Measurements from ENCODE around the gene ZFX.

DNA sequence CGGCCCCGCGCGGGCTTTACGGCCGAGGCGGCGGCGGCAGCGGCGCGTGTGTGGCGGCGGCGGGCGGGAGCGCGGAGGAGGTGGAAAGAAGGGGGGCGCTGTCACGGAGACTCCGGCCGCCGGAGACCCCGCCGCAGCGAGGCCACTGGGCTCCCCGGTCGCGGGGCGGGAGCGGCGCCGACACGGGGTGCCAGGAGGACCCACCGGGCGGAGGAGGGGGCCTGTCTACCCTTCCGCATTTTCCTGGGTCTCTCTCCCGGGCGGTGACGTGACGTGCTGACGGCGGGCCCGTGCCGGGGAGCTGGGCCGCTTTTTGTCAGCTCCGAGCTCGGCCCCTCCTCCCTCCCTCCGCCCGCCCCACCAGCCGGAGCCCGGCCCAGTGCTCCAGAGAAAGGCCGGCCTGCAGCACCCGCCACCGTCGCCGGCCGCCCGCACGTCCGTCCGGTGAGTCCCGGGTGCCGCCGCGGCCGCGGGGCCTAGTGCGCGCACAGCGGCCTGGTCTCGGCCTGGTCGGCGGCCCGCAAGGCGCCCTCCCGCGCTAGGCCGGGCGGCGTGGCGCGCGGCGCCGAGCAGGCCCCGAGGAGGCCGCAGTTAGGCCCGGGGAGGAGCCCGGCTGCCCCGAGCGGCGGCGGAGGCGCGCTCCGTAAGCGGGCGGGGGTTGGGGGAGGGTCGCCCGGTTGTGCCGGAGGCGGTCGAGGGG lies at the start of gene ZFX:
- TF ChIP-seq, protein P1, sequence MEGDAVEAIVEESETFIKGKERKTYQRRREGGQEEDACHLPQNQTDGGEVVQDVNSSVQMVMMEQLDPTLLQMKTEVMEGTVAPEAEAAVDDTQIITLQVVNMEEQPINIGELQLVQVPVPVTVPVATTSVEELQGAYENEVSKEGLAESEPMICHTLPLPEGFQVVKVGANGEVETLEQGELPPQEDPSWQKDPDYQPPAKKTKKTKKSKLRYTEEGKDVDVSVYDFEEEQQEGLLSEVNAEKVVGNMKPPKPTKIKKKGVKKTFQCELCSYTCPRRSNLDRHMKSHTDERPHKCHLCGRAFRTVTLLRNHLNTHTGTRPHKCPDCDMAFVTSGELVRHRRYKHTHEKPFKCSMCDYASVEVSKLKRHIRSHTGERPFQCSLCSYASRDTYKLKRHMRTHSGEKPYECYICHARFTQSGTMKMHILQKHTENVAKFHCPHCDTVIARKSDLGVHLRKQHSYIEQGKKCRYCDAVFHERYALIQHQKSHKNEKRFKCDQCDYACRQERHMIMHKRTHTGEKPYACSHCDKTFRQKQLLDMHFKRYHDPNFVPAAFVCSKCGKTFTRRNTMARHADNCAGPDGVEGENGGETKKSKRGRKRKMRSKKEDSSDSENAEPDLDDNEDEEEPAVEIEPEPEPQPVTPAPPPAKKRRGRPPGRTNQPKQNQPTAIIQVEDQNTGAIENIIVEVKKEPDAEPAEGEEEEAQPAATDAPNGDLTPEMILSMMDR (IDR thresholded peaks at IDR 0.05): no peak
- no peak for TF ChIP-seq POLR2A (IDR thresholded peaks at IDR 0.05)
- no peak for TF ChIP-seq EP300 (IDR thresholded peaks at IDR 0.05)

Data from ovary (tissue), 3 donors.